Right lobe of liver (tissue), 4 donors: Measurements from ENCODE around the gene RTTN.

Experiments
- CTCF ChIP-seq, 4 donors: fragments of 200-600 bp in 3 of 4; fragments of 450-650 bp in 1 of 4; IDR thresholded peaks; one replicate each; pipeline versions ENCODE4 v1.5.1 to v1.8.0; 2016 to 2022; ENCODE audit warnings: antibody characterized with exemption in 4 of 4, mild to moderate bottlenecking in 2 of 4
- POLR2A ChIP-seq: fragments of 450-650 bp; IDR thresholded peaks from one replicate; pipeline ENCODE4 v1.6.1; 2017; ENCODE audit warnings: antibody characterized with exemption, mild to moderate bottlenecking
- donor health status: DM: no; HTN: no; CAD: no.
- donor health status: DM: no; HTN: no; CAD: no.
- donor health status: DM: no; HTN: yes; CAD: no.

GRCh38 chr18:70250781-70251180 lies 45.3 kb upstream of the RTTN start:
- TF ChIP-seq CTCF (IDR thresholded peaks at IDR 0.05) (no peak), POLR2A (no peak)
